Measurements from ENCODE around the gene RALY. TPM values are rescaled to one million over a fixed set of nuclear protein-coding genes. Genes with fewer than 3 reads are reported as not detected.

The RALY gene
- total and polyA plus RNA-seq, 2 experiments from 2014 or later = 122 to 240 TPM

DNA sequence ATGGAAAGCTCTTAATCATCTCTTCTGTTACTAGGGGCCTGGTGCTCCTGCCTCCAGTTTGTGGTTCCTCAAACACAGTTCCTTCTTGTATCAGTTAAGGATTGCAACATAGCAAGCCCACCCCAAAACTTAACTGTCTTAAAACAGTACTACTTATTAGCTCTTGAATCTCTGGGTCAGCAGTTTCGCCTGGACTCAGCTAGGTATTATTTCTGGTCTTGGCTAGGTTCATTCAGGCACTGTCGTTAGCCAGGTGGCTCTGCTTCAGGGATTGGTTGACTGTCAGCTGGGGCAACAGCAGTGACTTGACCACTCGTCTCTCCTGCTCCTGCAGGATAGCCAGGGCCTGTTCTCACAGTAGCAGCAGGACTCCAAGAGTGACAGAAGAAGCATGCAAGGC, 30.0 kb upstream of the RALY start:
- TF ChIP-seq, protein P1, sequence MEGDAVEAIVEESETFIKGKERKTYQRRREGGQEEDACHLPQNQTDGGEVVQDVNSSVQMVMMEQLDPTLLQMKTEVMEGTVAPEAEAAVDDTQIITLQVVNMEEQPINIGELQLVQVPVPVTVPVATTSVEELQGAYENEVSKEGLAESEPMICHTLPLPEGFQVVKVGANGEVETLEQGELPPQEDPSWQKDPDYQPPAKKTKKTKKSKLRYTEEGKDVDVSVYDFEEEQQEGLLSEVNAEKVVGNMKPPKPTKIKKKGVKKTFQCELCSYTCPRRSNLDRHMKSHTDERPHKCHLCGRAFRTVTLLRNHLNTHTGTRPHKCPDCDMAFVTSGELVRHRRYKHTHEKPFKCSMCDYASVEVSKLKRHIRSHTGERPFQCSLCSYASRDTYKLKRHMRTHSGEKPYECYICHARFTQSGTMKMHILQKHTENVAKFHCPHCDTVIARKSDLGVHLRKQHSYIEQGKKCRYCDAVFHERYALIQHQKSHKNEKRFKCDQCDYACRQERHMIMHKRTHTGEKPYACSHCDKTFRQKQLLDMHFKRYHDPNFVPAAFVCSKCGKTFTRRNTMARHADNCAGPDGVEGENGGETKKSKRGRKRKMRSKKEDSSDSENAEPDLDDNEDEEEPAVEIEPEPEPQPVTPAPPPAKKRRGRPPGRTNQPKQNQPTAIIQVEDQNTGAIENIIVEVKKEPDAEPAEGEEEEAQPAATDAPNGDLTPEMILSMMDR (IDR thresholded peaks at IDR 0.05; ENCODE audit: poor library complexity) = no peak
- TF ChIP-seq EZH2 (IDR thresholded peaks at IDR 0.05; ENCODE audit: borderline replicate concordance) = no peak
- no peak for TF ChIP-seq EZH2phosphoT487 (IDR thresholded peaks at IDR 0.05; ENCODE audit: low read depth, severe bottlenecking, unreplicated experiment)
- Histone ChIP-seq H3K27me3 (no peaks in the 10 kb centered on the region), H3K79me2 (no peaks in the 10 kb centered on the region), H3K4me1 (ENCODE audit: insufficient read depth) (no peaks in the 10 kb centered on the region), H3K4me3 (no peak overlapping the region), H3K9me2 (replicated peaks; ENCODE audit: insufficient read depth) (no peaks in the 10 kb centered on the region), H3K36me3 (replicated peaks; ENCODE audit: insufficient read depth, low read depth) (no peaks in the 10 kb centered on the region), H3K4me2 (no peak overlapping the region), H4K20me1 (ENCODE audit: insufficient read depth, poor library complexity, severe bottlenecking) (no peaks in the 10 kb centered on the region), H2AFZ (no peak overlapping the region), H3K9me3 (ENCODE audit: low read depth) (no peaks in the 10 kb centered on the region), H3K27ac (no peak overlapping the region)
- no peak for DNase-seq (ENCODE audit: low spot score)
- WGBS (ENCODE audit: low lambda C conversion rate, missing lambda C conversion rate) = 65% methylated on average over 3 of the region's 3 CpGs

DNA sequence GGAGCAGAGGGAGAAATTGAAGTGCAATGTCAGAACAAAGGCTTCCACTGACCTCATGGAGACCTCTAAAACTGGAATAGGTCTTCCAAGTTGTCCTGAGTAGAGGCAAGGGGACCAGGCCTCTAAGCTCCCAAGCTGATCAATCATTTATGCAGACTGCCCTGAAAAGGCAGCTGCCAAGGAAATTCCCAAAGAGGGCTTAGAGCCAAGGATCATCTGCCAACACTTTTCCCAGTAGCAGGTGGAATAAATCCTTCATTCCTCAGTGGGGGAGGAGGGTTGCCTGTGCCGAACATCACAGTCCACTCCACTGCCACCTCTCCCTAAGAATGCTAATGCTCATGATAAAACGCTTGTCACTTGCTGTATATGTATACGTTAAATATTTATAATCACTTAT, 29.3 kb upstream of the RALY start:
- Histone ChIP-seq H3K27me3 (no peaks in the 10 kb centered on the region), H4K20me1 (ENCODE audit: insufficient read depth, poor library complexity, severe bottlenecking) (no peaks in the 10 kb centered on the region), H3K36me3 (replicated peaks; ENCODE audit: insufficient read depth, low read depth) (no peaks in the 10 kb centered on the region), H3K4me3 (no peak overlapping the region), H3K27ac (no peak overlapping the region), H3K9me2 (replicated peaks; ENCODE audit: insufficient read depth) (no peaks in the 10 kb centered on the region), H3K9me3 (ENCODE audit: low read depth) (no peaks in the 10 kb centered on the region), H2AFZ (no peak overlapping the region), H3K4me1 (ENCODE audit: insufficient read depth) (no peaks in the 10 kb centered on the region), H3K79me2 (no peaks in the 10 kb centered on the region), H3K4me2 (no peak overlapping the region)
- DNase-seq (ENCODE audit: low spot score) = no peak
- 78% methylated on average over 3 of the region's 3 CpGs for WGBS (ENCODE audit: low lambda C conversion rate, missing lambda C conversion rate)
- TF ChIP-seq EZH2phosphoT487 (IDR thresholded peaks at IDR 0.05; ENCODE audit: low read depth, severe bottlenecking, unreplicated experiment) (no peak), EZH2 (IDR thresholded peaks at IDR 0.05; ENCODE audit: borderline replicate concordance) (no peak)
- TF ChIP-seq, protein P1 (IDR thresholded peaks at IDR 0.05; ENCODE audit: poor library complexity) = no peak

DNA sequence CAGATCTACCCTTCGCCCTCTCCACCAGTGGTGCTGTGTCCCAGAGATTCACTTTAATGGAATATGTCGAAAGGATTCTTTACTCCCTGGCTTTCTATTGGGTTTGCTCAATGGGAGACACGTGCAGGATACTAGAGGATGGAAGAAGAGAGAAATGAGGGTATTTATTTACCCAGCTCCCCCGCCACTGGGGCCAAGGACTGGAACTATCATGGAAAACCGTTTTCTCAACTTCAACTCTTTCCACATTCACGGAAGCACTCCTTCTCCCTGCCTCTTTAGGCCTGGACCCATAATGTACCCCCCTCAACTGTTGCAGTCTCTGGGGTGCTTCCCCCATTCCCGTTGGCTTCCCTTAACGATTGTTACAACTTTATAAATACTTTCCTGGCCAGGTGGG, 26.6 kb upstream of the RALY start:
- Histone ChIP-seq H3K4me2 (no peak overlapping the region), H3K27ac (no peak overlapping the region), H3K36me3 (replicated peaks; ENCODE audit: insufficient read depth, low read depth) (no peaks in the 10 kb centered on the region), H2AFZ (no peak overlapping the region), H3K9me3 (ENCODE audit: low read depth) (no peaks in the 10 kb centered on the region), H3K9me2 (replicated peaks; ENCODE audit: insufficient read depth) (no peaks in the 10 kb centered on the region), H3K4me1 (ENCODE audit: insufficient read depth) (no peaks in the 10 kb centered on the region), H3K4me3 (no peak overlapping the region), H3K79me2 (no peaks in the 10 kb centered on the region), H4K20me1 (ENCODE audit: insufficient read depth, poor library complexity, severe bottlenecking) (no peaks in the 10 kb centered on the region), H3K27me3 (no peaks in the 10 kb centered on the region)
- no peak for TF ChIP-seq EZH2 (IDR thresholded peaks at IDR 0.05; ENCODE audit: borderline replicate concordance)
- TF ChIP-seq, protein P1 (IDR thresholded peaks at IDR 0.05; ENCODE audit: poor library complexity) = no peak
- TF ChIP-seq EZH2phosphoT487 (IDR thresholded peaks at IDR 0.05; ENCODE audit: low read depth, severe bottlenecking, unreplicated experiment) = no peak
- 93% methylated on average over 8 of the region's 8 CpGs for WGBS (ENCODE audit: low lambda C conversion rate, missing lambda C conversion rate)
- DNase-seq (ENCODE audit: low spot score) = no peak

DNA sequence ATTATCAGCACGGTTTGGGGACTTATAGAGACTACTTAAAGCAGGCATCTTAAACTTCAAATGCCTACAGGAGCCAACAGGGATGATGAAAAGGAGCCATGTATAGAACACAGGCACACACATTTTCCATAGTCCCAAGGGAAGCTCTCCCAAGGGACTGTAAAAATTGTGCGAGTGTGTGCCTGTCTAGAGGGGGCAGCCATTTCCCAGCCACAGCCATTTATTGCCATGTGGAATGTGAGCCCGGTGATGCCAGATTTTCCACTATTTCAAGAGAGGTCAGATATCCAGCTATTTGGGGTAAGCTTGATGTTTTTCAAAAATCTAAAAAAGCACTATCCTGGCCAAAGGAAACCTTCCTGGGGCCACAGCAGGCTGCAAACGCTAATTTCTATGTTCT, 24.1 kb upstream of the RALY start:
- Histone ChIP-seq H3K9me3 (ENCODE audit: low read depth) (no peaks in the 10 kb centered on the region), H3K36me3 (replicated peaks; ENCODE audit: insufficient read depth, low read depth) (no peaks in the 10 kb centered on the region), H3K9me2 (replicated peaks; ENCODE audit: insufficient read depth) (no peaks in the 10 kb centered on the region), H3K4me3 (no peak overlapping the region), H3K4me1 (ENCODE audit: insufficient read depth) (no peaks in the 10 kb centered on the region), H3K27ac (no peak overlapping the region), H4K20me1 (ENCODE audit: insufficient read depth, poor library complexity, severe bottlenecking) (no peaks in the 10 kb centered on the region), H3K4me2 (no peak overlapping the region), H2AFZ (no peak overlapping the region), H3K27me3 (no peaks in the 10 kb centered on the region), H3K79me2 (no peaks in the 10 kb centered on the region)
- WGBS (ENCODE audit: low lambda C conversion rate, missing lambda C conversion rate) = 79% methylated on average over 4 of the region's 4 CpGs
- DNase-seq (ENCODE audit: low spot score) = no peak
- TF ChIP-seq, protein P1 (IDR thresholded peaks at IDR 0.05; ENCODE audit: poor library complexity) = no peak

Data from hepatocyte (in vitro differentiated cells).